Measurements from ENCODE around the gene EGFL7.

The EGFL7 gene

GRCh38 chr9:136645352-136645902 lies 17.3 kb upstream of the EGFL7 start:
- no peak for DNase-seq

GRCh38 chr9:136645903-136646754 lies 16.6 kb upstream of the EGFL7 start:
- DNase-seq: no peak

- no peak for DNase-seq
These were observed 15.6 kb upstream of the EGFL7 start for GRCh38 chr9:136646827-136647711.

GRCh38 chr9:136648751-136649150 lies 14.0 kb upstream of the EGFL7 start:
- DNase-seq: no peak

GRCh38 chr9:136650021-136650420 lies 12.7 kb upstream of the EGFL7 start:
- DNase-seq: no peak

GRCh38 chr9:136650648-136651047 lies 12.1 kb upstream of the EGFL7 start:
- no peak for DNase-seq

GRCh38 chr9:136651860-136652259 lies 10.9 kb upstream of the EGFL7 start:
- no peak for DNase-seq

GRCh38 chr9:136653323-136654079 lies 9.2 kb upstream of the EGFL7 start:
- no peak for DNase-seq

- DNase-seq: no peak
These were observed 7.7 kb upstream of the EGFL7 start for GRCh38 chr9:136654820-136655535.

GRCh38 chr9:136655536-136656182 lies 7.1 kb upstream of the EGFL7 start:
- DNase-seq: no peak

- no peak for DNase-seq
These were observed 6.5 kb upstream of the EGFL7 start for GRCh38 chr9:136656183-136656738.

GRCh38 chr9:136656795-136657611 lies 5.7 kb upstream of the EGFL7 start:
- DNase-seq: no peak

GRCh38 chr9:136657974-136658848 lies 4.5 kb upstream of the EGFL7 start:
- DNase-seq: no peak

GRCh38 chr9:136658849-136659535 lies 3.7 kb upstream of the EGFL7 start:
- no peak for DNase-seq

- DNase-seq: no peak
These were observed 2.6 kb upstream of the EGFL7 start for GRCh38 chr9:136659861-136660784.

GRCh38 chr9:136660971-136661550 lies 1.7 kb upstream of the EGFL7 start:
- DNase-seq: no peak

All from CD4-positive, alpha-beta T cell treated with Interleukin-1 beta for 1 hour (primary cell).